Measurements from ENCODE around the gene PFKM.

DNA sequence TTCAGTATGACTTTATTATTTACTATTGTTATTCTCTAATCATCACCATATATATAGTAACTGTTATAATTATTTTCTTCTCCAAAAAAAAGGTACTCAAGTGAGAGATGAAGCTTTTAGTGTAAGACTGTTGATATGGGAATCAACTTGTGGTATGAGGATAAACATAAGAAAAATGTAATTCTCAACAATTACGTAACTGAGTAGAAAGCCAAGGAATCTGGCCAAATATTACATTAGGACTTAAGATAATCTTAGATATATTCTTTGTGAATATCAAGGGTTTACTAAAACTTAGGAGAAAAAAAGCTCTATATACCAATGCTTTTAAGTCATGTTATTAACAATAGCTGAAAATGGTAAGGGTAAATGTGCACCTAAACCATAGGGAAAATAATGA lies 26.6 kb upstream of the PFKM start:
- TF ChIP-seq POLR2AphosphoS5 (IDR thresholded peaks at IDR 0.05; ENCODE audit: borderline replicate concordance, low read depth, low read length) (no peak), FOXP2 (optimal IDR thresholded peaks at IDR 0.05; ENCODE audit: control extremely low read depth, extremely low read length, insufficient read depth) (no peak)

All from SK-N-MC (cell line).